Esophagus mucosa (tissue), 1 donor: ENCODE measurements around the gene PPIL4. TPM values are rescaled to one million over a fixed set of nuclear protein-coding genes. Genes with fewer than 3 reads are reported as not detected.

Source experiments
- ATAC-seq: fragments of 200-7000 bp; cut with Tn5 transposase; one replicate; pipeline ENCODE4 v1.9.1; 2020
- total RNA-seq: library from RNA; stranded (reverse); gene quantifications from one replicate; pipeline ENCODE4 v1.2.4, GENCODE V29; 2023
- donor health status: DM: yes; HTN: yes; CAD: no.

PPIL4 gene
- total RNA-seq: 12.1 TPM

GRCh38 chr6:149545754-149546471, at the start of gene PPIL4:
Gene PPIL4 (minus strand): TSS chr6:149546043. CDS start chr6:149546005, 38 bp downstream.
- peak; percentile 99 for ATAC-seq

- no peak for ATAC-seq
Observed at GRCh38 chr6:149593408-149593807, 47.6 kb upstream of the PPIL4 start.

- ATAC-seq: no peak
Observed at GRCh38 chr6:149592983-149593382, 47.1 kb upstream of the PPIL4 start.

- no peak for ATAC-seq
Observed at GRCh38 chr6:149586149-149586548, 40.3 kb upstream of the PPIL4 start.

GRCh38 chr6:149581349-149581748, 35.5 kb upstream of the PPIL4 start:
- no peak for ATAC-seq

- ATAC-seq: no peak
Observed at GRCh38 chr6:149580880-149581279, 35.0 kb upstream of the PPIL4 start.

- no peak for ATAC-seq
Observed at GRCh38 chr6:149567945-149568585, 22.2 kb upstream of the PPIL4 start.

GRCh38 chr6:149567194-149567586, 21.3 kb upstream of the PPIL4 start:
- ATAC-seq: no peak

GRCh38 chr6:149566410-149567193, 20.8 kb upstream of the PPIL4 start:
- peak; percentile 52 for ATAC-seq

- ATAC-seq: peak; percentile 96
Observed at GRCh38 chr6:149565527-149566409, 19.9 kb upstream of the PPIL4 start, which contains the start of gene GINM1. Gene GINM1 (plus strand): TSS chr6:149566375. CDS start chr6:149566415, 40 bp downstream.

GRCh38 chr6:149563928-149564325, 18.1 kb upstream of the PPIL4 start:
- no peak for ATAC-seq

- no peak for ATAC-seq
Observed at GRCh38 chr6:149563203-149563927, 17.5 kb upstream of the PPIL4 start.

GRCh38 chr6:149560736-149561135, 14.9 kb upstream of the PPIL4 start:
- peak; percentile 39 for ATAC-seq

- no peak for ATAC-seq
Observed at GRCh38 chr6:149559389-149559788, 13.5 kb upstream of the PPIL4 start.

- ATAC-seq: no peak
Observed at GRCh38 chr6:149558029-149558428, 12.2 kb upstream of the PPIL4 start.

GRCh38 chr6:149551920-149552319, 6.1 kb upstream of the PPIL4 start:
- no peak for ATAC-seq

- ATAC-seq: peak; percentile 37
Observed at GRCh38 chr6:149545258-149545753, 537 bp downstream of the PPIL4 start.

GRCh38 chr6:149544646-149545257, 1.1 kb downstream of the PPIL4 start:
- no peak for ATAC-seq

GRCh38 chr6:149541139-149541538, 4.7 kb downstream of the PPIL4 start:
- no peak for ATAC-seq

GRCh38 chr6:149534742-149535141, 11.1 kb downstream of the PPIL4 start:
- ATAC-seq: no peak

- no peak for ATAC-seq
Observed at GRCh38 chr6:149529650-149530049, 16.2 kb downstream of the PPIL4 start.
